ENCODE measurements around the gene LYSMD1.

LYSMD1 gene, protein sequence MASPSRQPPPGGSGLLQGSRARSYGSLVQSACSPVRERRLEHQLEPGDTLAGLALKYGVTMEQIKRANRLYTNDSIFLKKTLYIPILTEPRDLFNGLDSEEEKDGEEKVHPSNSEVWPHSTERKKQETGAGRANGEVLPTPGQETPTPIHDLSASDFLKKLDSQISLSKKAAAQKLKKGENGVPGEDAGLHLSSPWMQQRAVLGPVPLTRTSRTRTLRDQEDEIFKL

DNA sequence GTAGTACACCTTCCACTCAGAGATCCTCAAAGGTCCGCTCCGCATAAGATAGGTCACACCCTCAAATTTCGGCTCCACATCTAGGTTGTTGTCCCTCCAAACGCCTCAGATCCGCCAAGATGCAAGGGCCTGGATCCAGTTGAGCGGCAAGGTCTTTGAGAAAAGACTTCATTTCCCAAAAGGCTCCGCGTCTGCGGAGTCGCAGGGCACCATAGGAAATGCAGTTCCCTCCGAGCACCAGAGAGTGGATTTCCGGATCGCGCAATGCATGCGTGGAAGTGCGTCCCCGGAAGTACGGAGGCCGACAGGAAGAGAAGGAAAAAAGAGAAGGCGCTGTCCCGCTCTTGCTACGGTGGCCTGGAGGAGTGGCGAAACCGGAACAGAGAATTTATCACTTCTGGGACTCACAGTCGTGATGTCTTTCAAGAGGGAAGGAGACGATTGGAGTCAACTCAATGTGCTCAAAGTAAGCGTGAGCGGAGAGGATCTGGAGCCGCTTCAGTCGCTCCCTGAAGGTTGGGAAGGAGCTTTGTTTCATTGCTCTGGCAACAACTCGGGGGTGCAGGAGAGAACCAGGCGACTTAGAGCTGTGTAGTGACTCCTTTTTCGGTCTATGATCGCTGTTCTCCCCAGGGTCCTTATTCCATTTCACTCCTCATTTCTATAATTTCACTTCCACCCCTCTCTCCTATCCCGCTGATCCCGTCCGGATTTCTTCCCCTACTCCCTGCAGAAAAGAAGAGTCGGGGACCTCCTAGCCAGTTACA lies at the start of gene LYSMD1, which contains the start of gene SCNM1:
LYSMD1 (minus strand) TSS at position 165 of the 767 bp plus-strand sequence. CDS start 644 bp downstream, outside the sequence.
SCNM1 (plus strand) TSS at position 407 of the 767 bp plus-strand sequence; CDS start at position 416, 9 bp downstream.
- peak within 1 kb of the TSS; percentile 74 for H3K27ac ChIP-seq
- TF ChIP-seq ZFX (IDR thresholded peaks at IDR 0.05) = peak; percentile 89
- TF ChIP-seq, protein P1, sequence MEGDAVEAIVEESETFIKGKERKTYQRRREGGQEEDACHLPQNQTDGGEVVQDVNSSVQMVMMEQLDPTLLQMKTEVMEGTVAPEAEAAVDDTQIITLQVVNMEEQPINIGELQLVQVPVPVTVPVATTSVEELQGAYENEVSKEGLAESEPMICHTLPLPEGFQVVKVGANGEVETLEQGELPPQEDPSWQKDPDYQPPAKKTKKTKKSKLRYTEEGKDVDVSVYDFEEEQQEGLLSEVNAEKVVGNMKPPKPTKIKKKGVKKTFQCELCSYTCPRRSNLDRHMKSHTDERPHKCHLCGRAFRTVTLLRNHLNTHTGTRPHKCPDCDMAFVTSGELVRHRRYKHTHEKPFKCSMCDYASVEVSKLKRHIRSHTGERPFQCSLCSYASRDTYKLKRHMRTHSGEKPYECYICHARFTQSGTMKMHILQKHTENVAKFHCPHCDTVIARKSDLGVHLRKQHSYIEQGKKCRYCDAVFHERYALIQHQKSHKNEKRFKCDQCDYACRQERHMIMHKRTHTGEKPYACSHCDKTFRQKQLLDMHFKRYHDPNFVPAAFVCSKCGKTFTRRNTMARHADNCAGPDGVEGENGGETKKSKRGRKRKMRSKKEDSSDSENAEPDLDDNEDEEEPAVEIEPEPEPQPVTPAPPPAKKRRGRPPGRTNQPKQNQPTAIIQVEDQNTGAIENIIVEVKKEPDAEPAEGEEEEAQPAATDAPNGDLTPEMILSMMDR (conservative IDR thresholded peaks at IDR 0.05) = no peak

DNA sequence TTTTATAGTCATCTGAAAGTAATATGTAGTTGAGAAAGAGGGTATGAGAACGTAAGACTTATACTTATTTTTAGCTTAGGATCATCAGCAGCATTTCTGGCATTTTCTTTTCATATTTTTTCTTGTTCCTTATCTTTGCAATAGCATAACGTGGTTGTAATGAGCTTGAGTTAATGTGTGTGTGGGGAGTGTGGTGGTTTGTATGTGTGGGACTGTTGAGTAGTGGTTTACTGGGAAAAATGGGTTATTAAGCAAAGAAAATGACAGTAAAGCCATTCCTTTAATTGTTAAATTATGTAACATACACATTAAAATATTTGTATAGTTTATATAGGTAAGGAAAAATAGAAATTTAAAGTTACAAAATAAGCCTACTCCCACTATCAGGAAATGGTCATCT lies 47.9 kb upstream of the LYSMD1 start:
- no peak overlapping the region for H3K27ac ChIP-seq
- no peak for TF ChIP-seq ZFX (IDR thresholded peaks at IDR 0.05)
- TF ChIP-seq, protein P1 (conservative IDR thresholded peaks at IDR 0.05) = no peak

DNA sequence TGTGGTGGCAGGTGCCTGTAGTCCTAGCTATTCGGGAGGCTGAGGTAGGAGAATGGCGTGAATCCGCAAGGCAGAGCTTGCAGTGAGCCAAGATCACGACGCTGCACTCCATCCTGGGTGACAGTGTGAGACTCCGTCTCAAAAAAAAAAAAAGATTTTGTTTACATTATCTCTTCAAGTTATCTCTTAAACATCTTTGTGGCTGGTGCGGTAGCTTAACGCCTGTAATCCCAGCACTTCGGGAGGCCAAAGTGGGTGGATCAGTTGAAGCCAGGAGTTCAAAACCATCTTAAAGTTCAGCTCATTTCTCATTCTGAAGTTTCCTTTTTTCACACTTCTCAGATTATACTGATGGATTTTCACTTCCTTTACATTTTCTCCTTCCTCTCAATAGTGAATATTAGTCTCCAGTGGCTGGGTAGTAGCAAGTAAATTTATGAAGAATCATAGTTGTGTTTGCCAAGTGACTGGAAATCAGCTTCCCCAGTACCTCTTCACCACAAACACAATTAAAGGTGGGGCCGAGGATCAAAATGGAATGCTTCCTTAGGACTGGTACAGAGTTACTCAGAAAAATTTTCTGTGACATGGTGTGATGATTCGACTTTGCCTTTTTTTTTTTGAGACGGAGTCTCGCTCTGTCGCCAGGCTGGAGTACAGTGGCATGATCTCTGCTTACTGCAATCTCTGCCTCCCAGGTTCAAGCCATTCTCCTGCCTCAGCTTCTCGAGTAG lies 46.4 kb upstream of the LYSMD1 start:
- TF ChIP-seq, protein P1 (conservative IDR thresholded peaks at IDR 0.05) = no peak
- no peak for TF ChIP-seq ZFX (IDR thresholded peaks at IDR 0.05)
- H3K27ac ChIP-seq = no peak overlapping the region

DNA sequence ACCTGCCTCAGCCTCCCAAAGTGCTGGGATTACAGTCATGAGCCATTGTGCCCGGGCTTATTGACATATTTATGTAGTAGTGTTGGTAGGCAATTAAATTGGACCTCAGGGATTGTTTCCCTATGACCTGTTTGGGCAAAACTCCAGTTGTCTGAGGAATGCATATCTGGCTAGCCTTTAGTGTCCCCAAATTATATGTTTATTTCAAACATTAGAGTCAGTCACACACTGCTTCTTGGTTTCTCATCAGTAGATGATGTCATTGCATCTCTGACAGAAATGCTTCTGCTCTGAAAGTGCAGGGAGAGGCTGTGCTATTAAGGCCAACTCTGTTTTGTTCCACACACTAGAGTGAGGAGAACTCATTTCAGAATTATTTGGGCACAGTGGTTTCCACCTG lies 45.1 kb upstream of the LYSMD1 start:
- TF ChIP-seq, protein P1 (conservative IDR thresholded peaks at IDR 0.05) = no peak
- no peak for TF ChIP-seq ZFX (IDR thresholded peaks at IDR 0.05)
- no peak overlapping the region for H3K27ac ChIP-seq

DNA sequence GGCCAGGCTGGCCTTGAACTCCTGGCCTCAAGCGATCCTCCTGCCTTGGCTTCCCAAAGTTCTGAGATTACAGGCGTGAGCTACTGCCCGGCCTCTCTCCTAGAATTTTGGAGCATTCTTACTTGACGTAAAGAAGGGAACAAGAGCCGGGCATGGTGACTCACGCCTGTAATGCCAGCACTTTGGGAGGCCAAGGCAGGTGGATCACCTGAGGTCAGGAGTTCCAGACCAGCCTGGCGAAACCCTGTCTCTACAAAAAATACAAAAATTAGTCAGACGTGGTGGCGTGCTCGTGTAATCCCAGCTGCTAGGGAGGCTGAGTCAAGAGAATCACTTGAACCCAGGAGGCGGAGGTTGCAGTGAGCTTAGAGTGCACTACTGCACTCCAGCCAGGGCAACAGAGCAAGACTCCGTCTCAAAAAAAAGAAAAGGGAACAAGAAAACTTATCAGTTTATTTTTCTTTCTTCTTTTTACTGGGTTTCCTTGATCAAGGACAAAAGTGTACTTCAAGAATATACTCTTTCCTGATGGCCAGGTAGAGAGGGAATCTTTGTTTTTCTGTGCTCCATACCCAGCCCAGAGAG lies 39.8 kb upstream of the LYSMD1 start:
- peak overlapping the region; percentile 47 for H3K27ac ChIP-seq

DNA sequence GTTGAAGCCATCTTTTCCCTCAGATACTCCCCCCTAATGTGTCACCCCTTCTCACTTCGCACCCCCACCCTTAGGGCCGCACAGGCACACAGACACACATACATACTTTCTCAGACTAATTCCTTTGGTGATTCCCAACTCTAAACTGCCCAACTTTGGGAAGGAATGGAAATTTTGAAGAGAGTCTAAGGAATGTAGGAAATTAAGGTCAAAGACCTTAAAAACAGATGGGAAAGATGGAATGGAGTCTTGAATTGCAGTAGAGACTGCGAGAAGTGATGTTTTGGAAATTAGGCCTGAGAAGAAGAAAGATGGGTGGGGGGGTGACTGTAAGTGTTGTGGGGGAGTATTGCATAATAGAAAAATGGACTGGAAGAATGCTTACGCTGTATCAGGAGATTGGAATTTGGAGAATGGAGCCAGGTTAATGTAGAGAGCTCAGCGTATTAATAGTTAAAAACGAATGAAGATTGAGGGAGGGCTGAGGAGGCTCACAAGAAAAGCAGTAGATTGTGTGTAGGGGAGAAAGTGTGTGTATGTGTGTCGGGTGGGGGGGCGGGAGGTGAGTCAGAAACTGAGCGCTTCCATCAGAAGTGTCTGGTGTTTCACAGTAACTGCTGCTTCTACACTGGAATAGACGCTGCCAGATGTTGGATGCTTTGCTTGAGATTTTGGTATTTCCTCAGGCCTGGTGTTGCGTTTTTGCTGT lies 34.3 kb upstream of the LYSMD1 start:
- peak overlapping the region; percentile 87; the same call in 1 of the 2 replicates for H3K27ac ChIP-seq
- TF ChIP-seq, protein P1 (conservative IDR thresholded peaks at IDR 0.05) = no peak
- TF ChIP-seq ZFX (IDR thresholded peaks at IDR 0.05) = no peak

Measured in C4-2B (cell line).